ENCODE data around the gene LGR6.

The LGR6 gene

GRCh38 chr1:202200669-202201068 is 7.1 kb downstream of the LGR6 start:
- DNase-seq (ENCODE audit: low read depth) = no peak

GRCh38 chr1:202201266-202201665 is 7.7 kb downstream of the LGR6 start:
- no peak for DNase-seq (ENCODE audit: low read depth)

- DNase-seq (ENCODE audit: low read depth) = no peak
These were observed 8.4 kb downstream of the LGR6 start for GRCh38 chr1:202201971-202202370.

- no peak for DNase-seq (ENCODE audit: low read depth)
These were observed 9.0 kb downstream of the LGR6 start for GRCh38 chr1:202202500-202203168.

- no peak for DNase-seq (ENCODE audit: low read depth)
These were observed 9.8 kb downstream of the LGR6 start for GRCh38 chr1:202203238-202204039.

- peak; percentile 24 for DNase-seq (ENCODE audit: low read depth)
These were observed 10.5 kb downstream of the LGR6 start for GRCh38 chr1:202204065-202204464.

GRCh38 chr1:202205523-202206190 is 12.1 kb downstream of the LGR6 start:
- no peak for DNase-seq (ENCODE audit: low read depth)

- DNase-seq (ENCODE audit: low read depth) = peak; percentile 52
These were observed 13.7 kb downstream of the LGR6 start for GRCh38 chr1:202207292-202207691.

- no peak for DNase-seq (ENCODE audit: low read depth)
These were observed 14.8 kb downstream of the LGR6 start for GRCh38 chr1:202208351-202208857.

GRCh38 chr1:202210385-202210784 is 16.8 kb downstream of the LGR6 start:
- DNase-seq (ENCODE audit: low read depth) = peak; percentile 48

GRCh38 chr1:202210969-202211368 is 17.4 kb downstream of the LGR6 start:
- no peak for DNase-seq (ENCODE audit: low read depth)

GRCh38 chr1:202212787-202213186 is 19.2 kb downstream of the LGR6 start:
- no peak for DNase-seq (ENCODE audit: low read depth)

- DNase-seq (ENCODE audit: low read depth) = peak; percentile 37
These were observed 19.9 kb downstream of the LGR6 start for GRCh38 chr1:202213361-202214088.

GRCh38 chr1:202214089-202214843 is 20.7 kb downstream of the LGR6 start:
- DNase-seq (ENCODE audit: low read depth) = no peak

GRCh38 chr1:202215472-202216130 is 22.0 kb downstream of the LGR6 start:
- DNase-seq (ENCODE audit: low read depth) = no peak

- no peak for DNase-seq (ENCODE audit: low read depth)
These were observed 23.1 kb downstream of the LGR6 start for GRCh38 chr1:202216691-202217090.

GRCh38 chr1:202217516-202217915 is 23.9 kb downstream of the LGR6 start:
- no peak for DNase-seq (ENCODE audit: low read depth)

GRCh38 chr1:202217951-202218350 is 24.4 kb downstream of the LGR6 start:
- no peak for DNase-seq (ENCODE audit: low read depth)

GRCh38 chr1:202220733-202221132 is 27.1 kb downstream of the LGR6 start:
- DNase-seq (ENCODE audit: low read depth) = no peak
